Measurements from ENCODE around the gene LPCAT3.

DNA sequence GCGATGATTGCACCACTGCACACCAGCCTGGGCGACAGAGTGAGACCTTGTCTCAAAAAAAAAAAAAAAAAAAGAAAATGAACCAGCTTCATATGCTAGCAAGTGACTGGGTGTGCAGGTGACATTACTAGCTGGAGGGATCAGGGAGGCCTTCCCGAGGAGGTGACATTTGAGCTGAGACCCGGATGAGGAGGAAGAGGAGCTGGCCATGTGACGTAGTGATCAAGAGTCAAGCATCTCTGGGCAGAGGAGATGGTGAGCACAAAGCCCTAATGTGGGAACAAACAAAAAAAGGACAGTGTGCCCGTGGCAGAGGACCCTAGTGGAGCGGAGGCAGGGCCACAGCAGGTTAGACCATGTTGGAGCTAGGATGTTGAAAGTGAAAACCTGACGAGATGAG, 70.7 kb downstream of the LPCAT3 start:
- no peak for TF ChIP-seq CTCF (CRISPR knock-in tag; IDR thresholded peaks at IDR 0.05)
- TF ChIP-seq POLR2A (IDR thresholded peaks at IDR 0.05; ENCODE audit: insufficient read depth in 1 of 2, low read depth in 2 of 2, low read length in 2 of 2), result no peak

Data from HepG2 (cell line).